ENCODE data around the gene PRXL2B. TPM values are rescaled to one million over a fixed set of nuclear protein-coding genes. Genes with fewer than 3 reads are reported as not detected.

PRXL2B gene
- total RNA-seq, 4 donors from 2014 or later: 6.4 to 11.1 (median 7.4) TPM

- TF ChIP-seq, protein P1, sequence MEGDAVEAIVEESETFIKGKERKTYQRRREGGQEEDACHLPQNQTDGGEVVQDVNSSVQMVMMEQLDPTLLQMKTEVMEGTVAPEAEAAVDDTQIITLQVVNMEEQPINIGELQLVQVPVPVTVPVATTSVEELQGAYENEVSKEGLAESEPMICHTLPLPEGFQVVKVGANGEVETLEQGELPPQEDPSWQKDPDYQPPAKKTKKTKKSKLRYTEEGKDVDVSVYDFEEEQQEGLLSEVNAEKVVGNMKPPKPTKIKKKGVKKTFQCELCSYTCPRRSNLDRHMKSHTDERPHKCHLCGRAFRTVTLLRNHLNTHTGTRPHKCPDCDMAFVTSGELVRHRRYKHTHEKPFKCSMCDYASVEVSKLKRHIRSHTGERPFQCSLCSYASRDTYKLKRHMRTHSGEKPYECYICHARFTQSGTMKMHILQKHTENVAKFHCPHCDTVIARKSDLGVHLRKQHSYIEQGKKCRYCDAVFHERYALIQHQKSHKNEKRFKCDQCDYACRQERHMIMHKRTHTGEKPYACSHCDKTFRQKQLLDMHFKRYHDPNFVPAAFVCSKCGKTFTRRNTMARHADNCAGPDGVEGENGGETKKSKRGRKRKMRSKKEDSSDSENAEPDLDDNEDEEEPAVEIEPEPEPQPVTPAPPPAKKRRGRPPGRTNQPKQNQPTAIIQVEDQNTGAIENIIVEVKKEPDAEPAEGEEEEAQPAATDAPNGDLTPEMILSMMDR (IDR thresholded peaks at IDR 0.05; ENCODE audit: low read depth): no peak
Observed at GRCh38 chr1:2604844-2605508, 18.4 kb downstream of the PRXL2B start.

DNA sequence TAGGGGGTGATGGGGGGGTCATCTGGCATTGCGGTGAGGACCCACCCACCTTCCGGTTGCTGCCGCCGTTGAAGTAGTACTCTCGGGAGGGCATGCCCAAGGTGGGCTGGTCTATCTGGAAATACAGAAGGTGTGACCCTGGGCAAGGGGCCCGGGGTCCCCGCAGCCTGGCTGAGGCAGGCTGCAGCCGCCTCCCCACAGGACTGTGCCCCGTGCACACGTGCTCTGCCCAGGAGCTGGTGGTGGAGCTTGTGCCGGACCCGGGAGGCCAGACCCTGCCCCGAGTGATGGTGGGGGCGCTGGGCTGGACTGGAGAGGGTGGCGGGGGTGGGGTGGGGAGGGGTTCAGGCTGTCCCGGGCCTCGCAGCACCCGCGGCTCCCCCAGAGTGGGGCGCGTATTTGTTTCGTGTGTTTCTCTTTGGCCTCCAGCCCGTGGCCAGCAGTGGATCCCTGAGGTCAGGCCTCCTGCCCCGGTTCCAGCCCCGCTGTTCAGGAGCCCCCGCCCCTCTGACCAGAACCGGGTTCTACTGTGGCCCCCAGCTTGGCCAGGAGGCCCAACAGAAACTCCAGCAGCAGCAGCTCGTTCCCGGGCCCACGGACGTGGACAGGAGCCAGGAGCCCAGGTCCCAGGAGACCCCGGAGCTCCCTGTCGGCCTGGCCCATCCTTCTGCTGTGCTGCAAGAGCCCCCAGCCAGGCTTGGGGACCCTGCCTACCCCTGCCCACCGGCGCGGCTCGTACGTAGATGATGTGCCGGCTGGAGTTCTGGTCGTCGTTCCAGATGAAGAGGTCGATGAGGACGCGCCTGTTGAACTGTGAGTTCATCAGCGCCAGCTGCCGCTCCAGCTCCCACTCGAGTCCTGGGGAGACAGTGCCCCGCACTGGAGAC lies 19.2 kb downstream of the PRXL2B start:
- TF ChIP-seq, protein P1 (IDR thresholded peaks at IDR 0.05; ENCODE audit: low read depth): no peak

DNA sequence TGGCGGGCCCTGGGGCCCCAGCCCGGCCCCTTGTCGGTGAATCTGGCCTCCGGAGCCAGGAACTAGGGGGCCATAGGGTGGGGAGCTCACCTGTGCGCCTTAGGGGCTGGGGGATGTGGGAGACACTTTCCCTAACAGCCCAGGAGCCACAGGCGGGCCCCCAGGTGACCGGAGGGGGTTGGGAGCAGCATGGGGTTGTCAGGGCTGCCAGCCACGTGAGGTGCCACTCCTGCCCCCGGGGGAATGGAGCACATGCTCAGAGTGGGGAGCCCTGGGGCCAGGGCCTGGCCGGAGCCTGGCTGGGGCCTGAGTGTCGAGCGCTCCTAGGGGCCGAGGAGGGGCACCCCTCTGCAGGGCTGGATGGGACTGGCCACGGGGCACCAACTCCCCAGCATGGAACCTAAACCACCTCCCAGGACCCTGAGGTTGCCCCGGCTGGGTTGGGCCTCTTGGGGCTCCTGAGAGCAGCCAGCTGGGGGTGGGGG lies 19.9 kb downstream of the PRXL2B start:
- TF ChIP-seq, protein P1 (IDR thresholded peaks at IDR 0.05; ENCODE audit: low read depth): no peak

DNA sequence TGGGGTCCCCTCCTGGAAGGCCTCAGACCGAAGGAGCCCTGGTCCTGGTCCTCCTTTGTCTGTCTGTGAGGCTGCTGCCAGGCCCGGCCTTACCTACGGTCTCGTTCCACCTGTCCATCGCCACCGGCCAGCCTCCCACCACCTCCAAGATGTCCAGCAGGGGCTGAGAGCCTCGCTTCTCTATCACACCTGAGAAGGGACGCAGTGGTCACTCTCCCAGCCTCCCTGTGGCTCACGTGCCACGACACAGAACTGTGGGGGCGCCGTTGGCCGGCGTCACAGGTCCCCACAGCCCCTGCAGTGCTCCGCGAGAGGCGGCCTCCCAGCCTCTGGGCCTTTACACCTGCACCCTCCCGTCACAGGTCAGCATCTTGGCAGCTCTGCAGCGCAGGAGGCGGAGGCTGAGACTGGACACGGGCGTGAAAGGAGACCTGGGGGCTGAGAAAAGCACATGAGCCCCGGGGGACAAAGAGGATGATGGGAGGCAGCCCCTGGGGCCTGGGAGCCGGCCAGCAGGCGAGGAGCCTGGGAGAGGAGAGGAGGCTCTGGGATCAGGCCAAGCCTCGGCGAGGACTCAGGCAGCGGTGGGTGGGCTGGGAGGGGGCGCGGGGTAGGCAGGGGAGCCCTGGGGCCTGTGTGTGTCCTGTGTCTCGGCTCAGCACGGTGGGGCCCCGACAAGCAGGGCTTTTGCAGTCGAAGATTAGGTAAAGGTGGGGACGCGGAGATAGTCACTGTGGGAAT lies 20.5 kb downstream of the PRXL2B start:
- TF ChIP-seq, protein P1 (IDR thresholded peaks at IDR 0.05; ENCODE audit: low read depth): no peak

DNA sequence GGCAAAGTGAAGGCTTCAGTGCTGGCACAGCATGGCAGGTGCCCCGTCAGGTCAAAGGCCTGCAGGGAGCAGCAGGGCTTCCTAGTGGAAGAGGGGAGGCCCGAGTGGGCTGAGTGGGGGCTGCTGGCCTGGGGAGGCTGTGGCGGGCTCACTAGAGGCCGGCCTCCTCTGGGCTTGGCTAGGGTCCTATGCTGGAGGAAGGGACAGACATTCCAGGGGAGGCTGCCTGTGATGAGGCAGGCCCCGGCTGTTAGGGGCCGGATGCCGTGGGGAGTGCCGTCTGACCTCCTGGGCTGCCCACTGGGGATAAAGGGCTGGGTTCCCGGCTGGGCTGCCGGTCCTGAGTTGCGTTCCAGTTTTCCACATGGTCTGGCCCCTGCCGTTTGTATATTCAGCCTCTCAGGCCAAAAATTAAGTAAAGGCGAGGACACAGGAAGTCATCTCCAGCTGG lies 21.1 kb downstream of the PRXL2B start:
- TF ChIP-seq, protein P1 (IDR thresholded peaks at IDR 0.05; ENCODE audit: low read depth): no peak

GRCh38 chr1:2609319-2610035 lies 22.9 kb downstream of the PRXL2B start:
- TF ChIP-seq, protein P1 (IDR thresholded peaks at IDR 0.05; ENCODE audit: low read depth): no peak

Measured in subcutaneous adipose tissue (tissue), 4 donors.